HG02798 (cell line): ENCODE measurements around the gene UBE2QL1.

Experiments used
- ATAC-seq: cut with Tn5 transposase; IDR thresholded peaks from one replicate; pipeline ENCODE4 v1.9.1; 2021; ENCODE audit warnings: mild to moderate bottlenecking; ENCODE audit not compliant: unreplicated experiment, poor library complexity

Gene UBE2QL1

GRCh38 chr5:6424700-6425099 lies 24.0 kb upstream of the UBE2QL1 start:
- ATAC-seq: no peak

GRCh38 chr5:6427694-6428093 lies 21.0 kb upstream of the UBE2QL1 start:
- ATAC-seq: no peak

- no peak for ATAC-seq
These were observed 18.1 kb upstream of the UBE2QL1 start for GRCh38 chr5:6430418-6431028.

- ATAC-seq: no peak
These were observed 17.2 kb upstream of the UBE2QL1 start for GRCh38 chr5:6431214-6432195.

- no peak for ATAC-seq
These were observed 16.5 kb upstream of the UBE2QL1 start for GRCh38 chr5:6432206-6432605.

- no peak for ATAC-seq
These were observed 13.9 kb upstream of the UBE2QL1 start for GRCh38 chr5:6434731-6435130.

- no peak for ATAC-seq
These were observed 13.3 kb upstream of the UBE2QL1 start for GRCh38 chr5:6435356-6435755.

- no peak for ATAC-seq
These were observed 11.8 kb upstream of the UBE2QL1 start for GRCh38 chr5:6436715-6437331.

GRCh38 chr5:6439588-6440550 lies 8.8 kb upstream of the UBE2QL1 start:
- ATAC-seq: no peak

- no peak for ATAC-seq
These were observed 6.3 kb upstream of the UBE2QL1 start for GRCh38 chr5:6442333-6442732.

- no peak for ATAC-seq
These were observed 5.3 kb upstream of the UBE2QL1 start for GRCh38 chr5:6443326-6443725.

- no peak for ATAC-seq
These were observed 2.6 kb upstream of the UBE2QL1 start for GRCh38 chr5:6446042-6446441.

- no peak for ATAC-seq
These were observed 1.9 kb upstream of the UBE2QL1 start for GRCh38 chr5:6446626-6447309.

- ATAC-seq: no peak
These were observed 1.1 kb upstream of the UBE2QL1 start for GRCh38 chr5:6447384-6448140.

GRCh38 chr5:6448141-6448491 lies 543 bp upstream of the UBE2QL1 start:
- ATAC-seq: no peak

GRCh38 chr5:6449465-6450158 lies 953 bp downstream of the UBE2QL1 start:
- no peak for ATAC-seq

- ATAC-seq: no peak
These were observed 1.7 kb downstream of the UBE2QL1 start for GRCh38 chr5:6450319-6450833.
